Measurements from ENCODE around the gene PSMB8.
A peak's percentile ranks its signal among the peaks of the same experiment; 100 is the strongest.
"Not testable (repeated sequence)": the region's sequence is repeated elsewhere in the genome, so short reads cannot be mapped to it uniquely, and the experiment has no call there.

PSMB8 gene

DNA sequence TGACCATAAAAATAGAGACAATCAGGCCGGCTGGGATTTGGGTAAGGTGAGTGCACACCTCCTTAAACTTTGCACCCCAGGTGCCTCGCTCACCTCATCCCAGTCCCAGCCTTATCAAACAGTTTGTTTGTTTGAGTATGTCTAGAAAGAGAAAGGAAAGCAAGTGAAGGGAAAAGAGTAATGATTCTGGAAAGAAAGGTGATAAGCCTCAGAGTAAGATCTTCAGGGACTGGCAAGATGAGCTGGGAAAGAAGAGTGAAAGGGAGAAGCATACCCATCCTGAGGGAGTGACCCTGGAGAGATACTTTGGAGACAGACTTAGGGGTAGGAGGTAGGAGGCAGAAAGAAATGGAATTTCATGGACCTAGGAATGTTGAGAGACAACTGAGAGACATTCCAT is 7.0 kb downstream of the PSMB8 start:
- no peak for DNase-seq (ENCODE audit: low read depth)

DNA sequence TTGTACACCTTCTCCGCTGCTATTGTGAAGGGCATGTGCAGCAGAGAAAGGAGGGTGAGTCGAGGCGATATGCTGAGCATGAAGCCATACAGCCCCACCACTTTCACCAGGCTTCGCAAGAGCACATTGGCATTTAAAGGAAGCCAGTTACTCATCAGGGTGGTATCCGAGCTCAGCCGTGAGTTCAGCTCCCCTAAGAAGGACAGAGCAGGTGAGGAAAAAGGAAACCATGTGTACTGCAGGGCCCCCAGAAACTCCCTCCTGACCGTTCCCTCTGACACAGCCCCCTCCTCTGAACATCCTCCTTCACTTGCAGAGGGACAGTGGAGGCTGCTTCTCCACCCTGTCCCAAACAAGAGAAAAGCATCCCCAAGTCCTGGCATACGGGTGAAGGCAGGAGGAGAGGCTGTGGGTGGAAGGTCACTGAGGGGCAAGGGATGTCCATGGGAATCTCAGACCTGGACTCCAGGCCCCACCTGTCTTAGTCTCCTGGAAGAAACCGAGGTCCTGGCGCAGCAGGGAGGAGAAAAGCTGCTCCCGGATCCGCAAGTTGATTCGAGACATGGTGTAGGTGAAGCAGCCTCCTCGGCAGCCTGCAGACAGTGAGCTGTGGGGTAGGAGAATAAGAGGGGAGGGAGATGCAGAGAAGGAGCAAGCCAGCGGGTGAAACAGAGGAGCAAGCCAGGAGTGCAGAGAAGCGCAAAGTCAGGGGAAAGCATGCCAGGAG is 8.5 kb downstream of the PSMB8 start:
- no peak for DNase-seq (ENCODE audit: low read depth)

GRCh38 chr6:32833664-32834063 is 10.2 kb downstream of the PSMB8 start:
- DNase-seq (ENCODE audit: low read depth), result no peak

DNA sequence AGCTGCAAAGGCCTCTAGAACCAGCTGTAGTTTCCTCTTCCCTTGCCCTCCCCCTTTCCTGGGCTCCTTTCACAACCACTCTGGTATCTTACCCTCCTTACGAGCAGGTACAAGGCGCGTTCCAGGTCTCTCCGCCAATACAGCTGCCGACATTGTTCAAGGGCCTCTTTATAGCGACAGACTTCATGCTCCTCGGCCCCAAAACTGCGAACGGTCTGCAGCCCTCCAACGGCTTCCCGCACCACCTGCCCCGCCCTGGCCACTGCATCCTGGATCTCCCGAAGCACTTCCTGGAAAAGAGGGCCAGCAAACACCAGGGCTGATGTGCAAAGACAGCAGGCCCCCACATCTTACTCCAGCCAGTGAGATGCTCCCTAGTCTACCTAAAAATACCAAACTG is 11.3 kb downstream of the PSMB8 start:
- DNase-seq (ENCODE audit: low read depth), result no peak

DNA sequence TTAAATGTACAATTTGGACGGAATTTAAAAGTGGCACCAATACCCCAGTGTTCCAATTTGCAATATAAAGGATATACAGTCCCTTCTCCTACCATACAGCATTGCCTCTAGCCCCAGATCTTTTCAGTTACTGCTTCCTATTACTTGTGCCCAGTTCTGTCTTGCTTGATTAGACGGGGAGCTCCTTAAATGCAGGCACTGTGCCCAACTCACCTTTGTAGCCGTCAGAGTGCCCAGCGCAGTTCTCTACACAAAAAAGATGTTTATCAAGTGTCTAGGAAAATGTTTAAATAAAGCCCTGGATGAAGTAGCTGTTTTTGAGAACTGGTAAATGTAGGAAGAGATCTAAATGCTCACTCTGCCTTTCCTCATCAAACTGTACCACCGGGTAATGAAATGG is 12.9 kb downstream of the PSMB8 start:
- DNase-seq (ENCODE audit: low read depth), result no peak

- no peak for DNase-seq (ENCODE audit: low read depth)
These were observed 13.8 kb downstream of the PSMB8 start for GRCh38 chr6:32830017-32830416.

GRCh38 chr6:32829495-32829894 is 14.4 kb downstream of the PSMB8 start:
- DNase-seq (ENCODE audit: low read depth), result no peak

GRCh38 chr6:32827025-32827424 is 16.8 kb downstream of the PSMB8 start:
- DNase-seq (ENCODE audit: low read depth), result no peak

DNA sequence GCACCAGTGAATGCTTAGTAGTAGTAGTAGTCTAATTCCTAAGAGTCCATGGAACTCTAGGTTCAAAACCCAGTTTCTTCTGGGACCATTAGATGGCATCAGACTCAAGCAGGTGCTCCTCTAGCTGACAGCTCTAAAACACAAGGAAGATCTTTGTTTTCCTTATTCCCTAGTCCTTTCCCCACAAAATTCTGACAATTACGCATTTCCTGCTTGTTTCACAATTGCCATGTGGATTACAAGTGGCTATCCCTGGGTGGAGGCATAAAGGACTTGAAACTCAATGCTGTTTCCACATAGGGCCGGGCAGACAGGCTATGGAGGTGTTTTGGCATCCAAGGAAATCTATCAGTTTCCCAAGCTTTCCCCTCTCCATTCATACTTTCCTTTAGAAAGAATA is 17.9 kb downstream of the PSMB8 start:
- DNase-seq (ENCODE audit: low read depth), result no peak

DNA sequence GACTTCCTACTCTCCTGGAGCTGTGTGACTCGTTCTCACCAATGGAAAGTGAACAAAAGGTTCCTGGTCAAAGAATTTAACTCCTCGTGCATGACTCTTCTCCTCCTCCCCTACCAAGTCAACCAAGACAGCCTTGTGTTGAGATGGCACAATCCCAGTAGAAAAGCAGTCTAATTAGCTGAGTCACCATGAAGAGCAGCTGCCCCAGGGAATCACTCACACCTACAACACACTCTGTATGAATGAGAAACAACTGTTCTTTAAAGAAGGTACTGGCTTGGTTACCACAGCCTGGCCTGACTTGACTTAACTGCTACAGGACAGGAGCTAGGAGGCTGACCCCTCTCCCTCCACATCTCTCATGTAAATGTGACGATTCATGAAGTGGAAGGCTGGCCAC is 24.1 kb downstream of the PSMB8 start:
- peak; percentile 30 for DNase-seq (ENCODE audit: low read depth)

GRCh38 chr6:32818867-32819266 is 25.0 kb downstream of the PSMB8 start:
- DNase-seq (ENCODE audit: low read depth), result no peak

- no peak for DNase-seq (ENCODE audit: low read depth)
These were observed 27.1 kb downstream of the PSMB8 start, which contains the start of gene HLA-DOB for GRCh38 chr6:32816746-32817204. TSS of gene HLA-DOB (minus strand) at chr6:32817002. CDS start at chr6:32816951, 51 bp downstream.

- no peak for DNase-seq (ENCODE audit: low read depth)
These were observed 27.9 kb downstream of the PSMB8 start for GRCh38 chr6:32815996-32816395.

GRCh38 chr6:32815115-32815514 is 28.7 kb downstream of the PSMB8 start:
- DNase-seq (ENCODE audit: low read depth), result no peak

DNA sequence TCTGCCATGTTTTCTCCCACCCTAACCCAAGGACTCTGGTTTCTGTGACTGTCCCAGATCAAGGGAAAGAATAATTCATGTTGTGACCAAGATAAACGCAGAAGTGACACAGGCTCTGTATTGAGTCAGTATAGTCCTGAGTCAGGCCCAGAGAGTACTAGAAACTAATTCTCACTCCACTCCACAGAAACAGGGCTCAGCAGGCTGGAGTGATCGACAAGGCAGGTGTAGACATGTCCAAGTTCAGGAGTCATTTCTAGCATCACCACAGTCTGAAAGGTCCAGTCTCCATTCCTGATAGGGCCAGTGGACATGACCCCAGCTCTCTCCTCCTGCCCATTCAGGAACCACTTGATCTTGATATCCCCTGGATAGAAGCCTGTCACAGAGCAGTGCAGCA is 29.7 kb downstream of the PSMB8 start:
- DNase-seq (ENCODE audit: low read depth), result no peak

DNA sequence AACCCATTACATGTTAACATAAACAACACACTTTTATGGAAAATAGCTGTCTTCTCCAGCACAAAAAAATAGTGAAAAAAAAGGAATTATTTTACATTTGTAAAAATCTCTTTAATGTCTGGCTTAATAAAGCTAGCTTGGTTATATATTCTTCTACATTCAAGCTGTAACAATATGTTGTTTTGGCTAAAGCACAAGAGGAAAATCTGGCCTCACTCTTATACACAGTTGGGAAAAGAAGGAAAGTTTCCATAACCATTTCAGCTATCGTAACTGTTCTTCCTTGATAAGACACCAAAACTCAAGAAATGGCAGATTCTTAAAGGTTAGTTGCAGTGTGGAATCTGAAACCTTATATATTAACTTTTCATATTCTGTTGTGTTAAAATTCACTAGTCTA is 34.7 kb downstream of the PSMB8 start:
- DNase-seq (ENCODE audit: low read depth), result no peak

DNA sequence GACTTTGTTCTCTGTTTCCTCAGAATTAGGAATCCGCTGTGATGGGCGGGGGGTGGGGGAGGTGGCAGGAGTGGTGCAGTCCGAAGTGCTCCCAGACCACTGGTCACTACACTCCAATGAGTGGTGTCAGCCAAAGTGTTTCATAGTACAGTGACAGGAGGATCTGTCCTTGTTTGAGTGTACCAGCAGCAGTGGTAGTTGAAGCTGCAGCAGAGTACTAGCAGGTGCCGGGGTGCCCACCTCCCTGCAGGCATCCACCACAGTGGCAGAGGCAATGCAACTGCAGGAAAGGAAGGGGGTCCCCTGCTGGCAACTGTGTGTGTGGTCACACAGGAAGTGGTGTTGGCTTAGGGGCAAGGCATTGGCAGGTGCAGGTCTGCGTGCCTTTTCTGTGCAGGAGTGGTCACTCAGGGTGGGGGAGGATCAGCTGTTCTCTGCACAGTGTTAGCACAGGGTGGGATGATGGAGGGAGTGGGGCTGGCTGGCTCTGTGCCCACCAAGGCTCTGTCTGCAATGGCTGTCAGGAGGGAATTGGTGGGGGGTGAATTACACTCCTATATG is 36.7 kb downstream of the PSMB8 start:
- no peak for DNase-seq (ENCODE audit: low read depth)

DNA sequence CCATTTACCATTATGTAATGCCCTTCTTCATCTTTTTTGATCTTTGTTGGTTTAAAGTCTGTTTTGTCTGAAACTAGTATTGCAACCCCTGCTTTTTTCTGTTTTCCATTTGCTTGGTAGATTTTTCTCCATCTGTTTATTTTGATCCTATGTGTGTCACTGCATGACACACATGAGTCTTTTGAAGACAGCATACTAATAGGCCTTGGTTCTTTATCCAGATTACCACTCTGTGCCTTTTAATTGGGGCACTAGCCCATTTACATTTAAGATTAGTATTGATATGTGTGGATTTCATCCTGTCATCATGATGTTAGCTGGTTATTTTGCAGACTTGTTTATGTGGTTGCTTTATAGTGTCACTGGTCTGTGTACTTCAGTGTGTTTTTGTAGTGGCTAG is 38.4 kb downstream of the PSMB8 start:
- not testable (repeated sequence) for DNase-seq (ENCODE audit: low read depth)

DNA sequence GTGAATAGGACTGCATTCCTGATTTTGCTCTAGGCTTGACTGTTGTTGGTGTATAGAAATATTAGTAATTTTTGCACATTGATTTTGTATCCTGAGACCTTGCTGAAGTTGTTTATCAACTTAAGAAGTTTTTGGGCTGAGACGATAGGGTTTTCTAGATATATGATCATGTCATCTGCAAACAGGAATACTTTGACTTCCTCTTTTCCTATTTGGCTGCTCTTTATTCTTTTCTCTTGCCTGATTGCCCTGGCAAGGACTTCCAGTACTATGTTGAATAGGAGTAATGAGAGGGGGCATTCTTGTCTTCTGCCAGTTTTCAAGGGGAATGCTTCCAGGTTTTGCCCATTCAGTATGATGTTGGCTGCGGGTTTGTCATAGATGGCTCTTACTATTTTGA is 40.4 kb downstream of the PSMB8 start:
- no peak for DNase-seq (ENCODE audit: low read depth)

DNA sequence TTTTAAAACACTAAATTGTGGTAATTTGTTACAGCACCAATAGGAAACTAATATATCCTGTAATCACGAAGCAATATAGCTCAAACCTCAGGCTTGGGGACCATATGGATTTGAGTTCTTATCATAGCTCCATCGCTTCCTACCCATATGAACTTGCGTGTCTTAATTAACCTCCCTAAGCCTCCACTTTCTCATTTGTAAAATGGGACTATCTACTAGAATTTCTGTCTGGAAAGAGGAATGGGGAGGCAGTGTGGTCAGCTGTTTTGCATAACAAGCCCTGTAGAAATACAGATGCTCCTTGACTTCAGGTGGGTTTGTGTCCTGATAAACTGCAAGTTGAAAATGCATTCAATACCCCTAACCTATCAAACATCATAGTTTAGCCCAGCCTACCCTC is 44.1 kb downstream of the PSMB8 start:
- DNase-seq (ENCODE audit: low read depth), result no peak

- DNase-seq (ENCODE audit: low read depth), result no peak
These were observed 44.7 kb downstream of the PSMB8 start for GRCh38 chr6:32799168-32799567.

DNA sequence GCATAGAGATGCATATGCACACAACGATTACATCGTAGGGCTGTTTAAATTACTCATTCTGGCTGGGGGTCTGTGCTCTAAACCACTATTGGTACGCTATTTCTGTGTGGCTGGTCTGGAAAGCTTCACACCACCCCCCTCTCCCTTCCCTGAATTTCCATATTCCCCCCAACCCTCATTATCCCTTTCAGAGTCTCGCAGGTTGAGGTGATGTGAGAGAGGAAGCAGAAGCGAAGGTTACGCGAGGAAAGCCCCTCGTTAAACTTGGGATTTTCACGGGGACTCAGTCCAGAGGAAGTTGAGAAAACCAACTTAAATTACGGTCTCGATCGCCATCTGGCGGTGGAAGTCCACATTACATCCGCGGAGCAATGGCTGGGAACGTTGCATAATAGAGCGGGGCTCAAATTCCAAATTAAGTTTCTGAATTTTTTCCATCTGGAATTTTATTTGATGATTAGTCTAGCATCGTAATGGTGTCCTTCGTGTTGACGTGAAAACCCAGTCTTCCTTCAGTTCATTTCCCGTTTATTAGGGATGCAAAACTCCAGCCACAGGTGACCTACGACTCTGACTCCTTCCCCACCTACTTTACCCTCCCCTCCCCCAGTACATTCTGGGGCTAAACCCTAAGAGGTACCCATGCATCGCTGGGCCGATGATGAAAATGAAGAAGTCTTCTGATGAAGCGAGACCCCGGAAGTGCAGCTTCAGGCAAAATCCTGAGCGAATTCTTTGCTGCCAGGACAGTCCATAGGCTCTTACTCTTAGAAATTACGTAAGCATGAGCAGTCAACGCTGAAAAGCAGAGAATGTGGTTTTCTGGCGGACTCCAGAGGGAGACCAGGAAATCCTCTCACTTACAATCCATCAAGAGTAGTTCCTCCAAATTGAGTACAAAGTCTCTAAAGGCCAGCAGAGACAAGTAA is 46.7 kb downstream of the PSMB8 start:
- DNase-seq (ENCODE audit: low read depth), result no peak

DNA sequence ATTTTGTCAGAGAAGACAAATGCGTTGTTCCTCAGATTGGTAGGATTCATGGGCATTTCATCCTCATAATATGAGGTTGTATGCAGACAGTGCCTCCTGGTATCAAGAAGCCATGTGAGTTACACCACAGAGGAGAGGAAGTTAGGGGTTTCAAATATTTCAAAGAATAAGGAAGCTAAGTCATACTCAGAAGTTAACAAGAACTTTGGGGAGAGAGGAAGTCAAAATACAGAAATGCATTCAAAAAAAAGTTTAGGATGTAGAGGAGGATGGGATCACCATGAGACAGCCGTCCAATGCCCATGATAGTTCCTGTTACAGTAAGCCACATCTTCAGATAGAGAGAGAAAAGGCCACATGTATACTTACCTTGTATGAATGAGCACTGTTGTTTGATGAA is 49.3 kb downstream of the PSMB8 start:
- DNase-seq (ENCODE audit: low read depth), result no peak
